OCI-LY7 (cell line): Measurements from ENCODE around the gene LGI1. TPM values are rescaled to one million over a fixed set of nuclear protein-coding genes. Genes with fewer than 3 reads are reported as not detected.

Source experiments
- BruUV-seq: library from RNA; stranded (reverse); fragments of 400-500 nt; replicated peaks from 2 replicates; lab custom pipeline; 2021; lab: Mats Ljungman, UMichigan
- CTCF ChIA-PET: fragments of 300-600 bp; sonication (Branson Sonifier 250); formaldehyde crosslinking; loops from one replicate; lab custom pipeline; 2022; ENCODE audit warnings: antibody characterized with exemption; ENCODE audit not compliant: unreplicated experiment; lab: Charles Lee
- POLR2A ChIA-PET: fragments of 300-600 bp; sonication (Branson Sonifier 250); formaldehyde crosslinking; loops from one replicate; lab custom pipeline; 2022; ENCODE audit warnings: antibody characterized with exemption; lab: Charles Lee
- DNase-seq: peaks from one replicate; pipeline ENCODE4 v3.0.0-alpha.2; 2015; ENCODE audit warnings: low spot score
- H2AFZ ChIP-seq: fragments of 200-600 bp; sonication (generic), shearing (Covaris generic); 2 replicates; pipeline ENCODE4 v1.6.1; 2014; ENCODE audit warnings: mild to moderate bottlenecking, antibody characterized with exemption, low read length, moderate library complexity
- H3K27ac ChIP-seq: fragments of 200-600 bp; sonication (generic); 2 replicates; pipeline ENCODE4 v1.5.1; 2014; ENCODE audit warnings: mixed run types, low read depth, mild to moderate bottlenecking, moderate library complexity, low read length, inconsistent platforms; ENCODE audit not compliant: poor library complexity, severe bottlenecking
- H3K36me3 ChIP-seq: fragments of 200-600 bp; sonication (generic); 2 replicates; pipeline ENCODE4 v1.6.1; 2014; ENCODE audit warnings: mild to moderate bottlenecking, antibody characterized with exemption, low read length, moderate library complexity, mixed read lengths; ENCODE audit not compliant: insufficient read depth
- H3K4me1 ChIP-seq: fragments of 200-600 bp; sonication (generic); 2 replicates; pipeline ENCODE4 v1.5.1; 2014; ENCODE audit warnings: mild to moderate bottlenecking, low read length; ENCODE audit not compliant: insufficient read depth, poor library complexity, severe bottlenecking
- H3K4me2 ChIP-seq: fragments of 200-600 bp; sonication (generic); 2 replicates; pipeline ENCODE4 v1.6.1; 2014; ENCODE audit warnings: mild to moderate bottlenecking, low read length
- H3K4me3 ChIP-seq: fragments of 200-600 bp; sonication (generic); 2 replicates; pipeline ENCODE4 v1.5.1; 2014; ENCODE audit warnings: mild to moderate bottlenecking, low read depth, low read length; ENCODE audit not compliant: poor library complexity, severe bottlenecking
- H3K79me2 ChIP-seq: fragments of 200-600 bp; sonication (generic); 2 replicates; pipeline ENCODE4 v1.6.1; 2016; ENCODE audit warnings: low read depth, mild to moderate bottlenecking, low read length, moderate library complexity, mixed read lengths; ENCODE audit not compliant: insufficient read depth
- H3K9me2 ChIP-seq: fragments of 200-600 bp; sonication (generic); 2 replicates; pipeline ENCODE4 v1.6.1; 2016; ENCODE audit warnings: mild to moderate bottlenecking, low read length, mixed read lengths; ENCODE audit not compliant: insufficient read depth
- H3K9me3 ChIP-seq: fragments of 200-600 bp; sonication (generic); 2 replicates; pipeline ENCODE4 v1.6.1; 2014; ENCODE audit warnings: mild to moderate bottlenecking, mixed run types, low read length, mixed read lengths
- H4K20me1 ChIP-seq: fragments of 200-600 bp; sonication (generic); 2 replicates; pipeline ENCODE4 v1.6.1; 2014; ENCODE audit warnings: mild to moderate bottlenecking, antibody characterized with exemption, low read length, moderate library complexity, mixed read lengths; ENCODE audit not compliant: insufficient read depth
- CTCF ChIP-seq: fragments of 200-600 bp; sonication (generic); conservative IDR thresholded peaks from 2 replicates; pipeline ENCODE4 v1.5.1; 2014; ENCODE audit warnings: mild to moderate bottlenecking, antibody characterized with exemption, low read length, moderate library complexity, mixed read lengths
- EZH2phosphoT487 ChIP-seq: fragments of 200-600 bp; sonication (generic); IDR thresholded peaks from 2 replicates; pipeline ENCODE4 v1.6.1; 2018; ENCODE audit warnings: low read depth, borderline replicate concordance, mild to moderate bottlenecking, mixed run types, antibody characterized with exemption, low read length, moderate library complexity, mixed read lengths
- intact Hi-C: fragments of 100-400 bp; cut with micrococcal nuclease; formaldehyde crosslinking; loops from one replicate; pipeline ENCODE4 v1.10.0; 2022; ENCODE audit not compliant: unreplicated experiment
- total RNA-seq, 2 experiments: library from RNA; depleted of rRNA in 1 of 2; stranded (reverse); fragments of >200 nt in 1 of 2; shearing (Covaris generic) in 1 of 2; gene quantifications; 2 replicates each; pipeline ENCODE4 v1.2.3, GENCODE V29; 2014 to 2022

LGI1 gene
- total RNA-seq, 2 experiments from 2014 or later = 0.41 TPM; not detected in 1

GRCh38 chr10:93773705-93774104 is 16.0 kb downstream of the LGI1 start:
- no peaks in the 10 kb centered on the region for H3K36me3 ChIP-seq
- H3K9me2 ChIP-seq = no peaks in the 10 kb centered on the region
- TF ChIP-seq EZH2phosphoT487 = no peak
- no peak for TF ChIP-seq CTCF
- no peak overlapping the region for H3K4me2 ChIP-seq
- H3K79me2 ChIP-seq = no peaks in the 10 kb centered on the region
- no peak overlapping the region for H3K4me3 ChIP-seq
- H3K4me1 ChIP-seq = no peaks in the 10 kb centered on the region
- DNase-seq = no peak
- H3K27ac ChIP-seq = no peak overlapping the region
- no TSS peak for BruUV-seq
- H4K20me1 ChIP-seq = no peaks in the 10 kb centered on the region
- intact Hi-C loops = no loop called here
- no peak overlapping the region for H2AFZ ChIP-seq
- H3K9me3 ChIP-seq = no peaks in the 10 kb centered on the region
- POLR2A ChIA-PET = interaction anchor here (0.6 kb wide), 1 partner anchor 1659 kb away, joined by 3 read pairs; no protein-coding TSS in a partner anchor
- CTCF ChIA-PET = no interaction called here

GRCh38 chr10:93775356-93775755 is 17.6 kb downstream of the LGI1 start:
- intact Hi-C loops = no loop called here
- H3K27ac ChIP-seq = no peak overlapping the region
- H3K36me3 ChIP-seq = no peaks in the 10 kb centered on the region
- ChIA-PET POLR2A (no interaction called here), CTCF (no interaction called here)
- no peak overlapping the region for H3K4me2 ChIP-seq
- H2AFZ ChIP-seq = no peak overlapping the region
- H3K4me3 ChIP-seq = no peak overlapping the region
- no peak for DNase-seq
- no TSS peak for BruUV-seq
- H3K9me3 ChIP-seq = no peaks in the 10 kb centered on the region
- no peaks in the 10 kb centered on the region for H4K20me1 ChIP-seq
- H3K4me1 ChIP-seq = no peaks in the 10 kb centered on the region
- no peak for TF ChIP-seq CTCF
- no peak for TF ChIP-seq EZH2phosphoT487
- H3K9me2 ChIP-seq = no peaks in the 10 kb centered on the region
- no peaks in the 10 kb centered on the region for H3K79me2 ChIP-seq

GRCh38 chr10:93777092-93777491 is 19.4 kb downstream of the LGI1 start:
- Histone ChIP-seq H3K79me2 (no peaks in the 10 kb centered on the region), H3K9me3 (no peaks in the 10 kb centered on the region), H3K9me2 (no peaks in the 10 kb centered on the region), H3K27ac (no peak overlapping the region), H3K4me3 (no peak overlapping the region), H3K4me2 (no peak overlapping the region), H2AFZ (no peak overlapping the region), H3K4me1 (no peaks in the 10 kb centered on the region), H4K20me1 (no peaks in the 10 kb centered on the region), H3K36me3 (no peaks in the 10 kb centered on the region)
- ChIA-PET CTCF (interaction anchor here (0.5 kb wide), 1 partner anchor 229 kb away, joined by 3 read pairs; no protein-coding TSS in a partner anchor), POLR2A (no interaction called here)
- TF ChIP-seq CTCF (no peak), EZH2phosphoT487 (no peak)
- BruUV-seq = no TSS peak
- no peak for DNase-seq
- intact Hi-C loops = no loop called here
